Prostate gland (tissue), 2 donors: ENCODE data around the gene SGK1. TPM values are rescaled to one million over a fixed set of nuclear protein-coding genes. Genes with fewer than 3 reads are reported as not detected.

ENCODE experiments used
- DNase-seq: peaks from one replicate; pipeline ENCODE4 v3.0.0-alpha.2; 2019; ENCODE audit warnings: low spot score
- H3K27ac ChIP-seq, 2 donors: fragments of 200-600 bp; sonication (generic); 2 replicates each; pipeline ENCODE4 v1.5.1; 2017 to 2019
- H3K27me3 ChIP-seq: fragments of 200-600 bp; sonication (generic); replicated peaks from 2 replicates; pipeline ENCODE4 v1.5.1; 2019; ENCODE audit not compliant: insufficient read depth
- H3K36me3 ChIP-seq, 2 donors: fragments of 200-600 bp; sonication (generic); 1 replicate in 1 of 2; 2 replicates in 1 of 2; pipeline versions ENCODE4 v1.5.1 to v1.8.1; 2017 to 2019
- H3K4me1 ChIP-seq: fragments of 200-600 bp; sonication (generic); replicated peaks from 2 replicates; pipeline ENCODE4 v1.5.1; 2019
- H3K4me3 ChIP-seq, 2 donors: fragments of 200-600 bp; sonication (generic); 2 replicates each; pipeline ENCODE4 v1.5.1; 2017 to 2019
- H3K9me3 ChIP-seq: fragments of 200-600 bp; sonication (generic); 2 replicates; pipeline ENCODE4 v1.5.1; 2017
- POLR2A ChIP-seq: fragments of 450-650 bp; IDR thresholded peaks from one replicate; pipeline ENCODE4 v1.6.1; 2016; ENCODE audit warnings: antibody characterized with exemption, mild to moderate bottlenecking
- POLR2AphosphoS5 ChIP-seq: sonication (generic); formaldehyde crosslinking; IDR thresholded peaks from one replicate; pipeline ENCODE4 v1.6.1; 2017; ENCODE audit warnings: antibody characterized with exemption
- WGBS: methylation state at CpG from one replicate; pipeline ENCODE4 v1.1.5; 2018; 5-methylcytosine and 5-hydroxymethylcytosine counted together
- intact Hi-C: fragments of 100-400 bp; cut with DNase I; formaldehyde crosslinking; loops from one replicate; pipeline ENCODE4 v1.14.2; 2022
- total RNA-seq, 2 donors: library from RNA; depleted of rRNA; stranded (reverse); fragments of >200 nt; gene quantifications; one replicate each; pipeline ENCODE4 v1.1.0, GENCODE V29; 2016
- TF ChIP-seq, protein P1 (sequence below), 4 experiments: fragments of 200-600 bp in 2 of 4; fragments of 450-650 bp in 2 of 4; sonication (generic) in 2 of 4; IDR thresholded peaks; 1 replicate in 3 of 4; 2 replicates in 1 of 4; pipeline ENCODE4 v1.5.1; 2016 to 2019; ENCODE audit warnings: antibody characterized with exemption in 4 of 4, mild to moderate bottlenecking in 2 of 4, moderate library complexity in 2 of 4

The SGK1 gene
- total RNA-seq, 2 donors from 2014 or later = 243 to 260 TPM

GRCh38 chr6:134251320-134251719 is 66.6 kb downstream of the SGK1 start:
- no peak for TF ChIP-seq POLR2A
- no peak overlapping the region for H3K27ac ChIP-seq
- H3K4me1 ChIP-seq = no peaks in the 10 kb centered on the region
- no peaks in the 10 kb centered on the region for H3K9me3 ChIP-seq
- no peaks in the 10 kb centered on the region for H3K27me3 ChIP-seq
- intact Hi-C loops = no loop called here
- DNase-seq = no peak
- WGBS = 83% methylated on average over 3 of the region's 3 CpGs
- no peak overlapping the region for H3K4me3 ChIP-seq
- H3K36me3 ChIP-seq = no peaks in the 10 kb centered on the region

GRCh38 chr6:134250776-134251175 is 67.1 kb downstream of the SGK1 start:
- Histone ChIP-seq H3K4me3 (no peak overlapping the region), H3K4me1 (no peaks in the 10 kb centered on the region), H3K9me3 (no peaks in the 10 kb centered on the region), H3K27me3 (no peaks in the 10 kb centered on the region), H3K27ac (no peak overlapping the region), H3K36me3 (no peaks in the 10 kb centered on the region)
- TF ChIP-seq POLR2AphosphoS5 (no peak), POLR2A (no peak)
- TF ChIP-seq, protein P1, sequence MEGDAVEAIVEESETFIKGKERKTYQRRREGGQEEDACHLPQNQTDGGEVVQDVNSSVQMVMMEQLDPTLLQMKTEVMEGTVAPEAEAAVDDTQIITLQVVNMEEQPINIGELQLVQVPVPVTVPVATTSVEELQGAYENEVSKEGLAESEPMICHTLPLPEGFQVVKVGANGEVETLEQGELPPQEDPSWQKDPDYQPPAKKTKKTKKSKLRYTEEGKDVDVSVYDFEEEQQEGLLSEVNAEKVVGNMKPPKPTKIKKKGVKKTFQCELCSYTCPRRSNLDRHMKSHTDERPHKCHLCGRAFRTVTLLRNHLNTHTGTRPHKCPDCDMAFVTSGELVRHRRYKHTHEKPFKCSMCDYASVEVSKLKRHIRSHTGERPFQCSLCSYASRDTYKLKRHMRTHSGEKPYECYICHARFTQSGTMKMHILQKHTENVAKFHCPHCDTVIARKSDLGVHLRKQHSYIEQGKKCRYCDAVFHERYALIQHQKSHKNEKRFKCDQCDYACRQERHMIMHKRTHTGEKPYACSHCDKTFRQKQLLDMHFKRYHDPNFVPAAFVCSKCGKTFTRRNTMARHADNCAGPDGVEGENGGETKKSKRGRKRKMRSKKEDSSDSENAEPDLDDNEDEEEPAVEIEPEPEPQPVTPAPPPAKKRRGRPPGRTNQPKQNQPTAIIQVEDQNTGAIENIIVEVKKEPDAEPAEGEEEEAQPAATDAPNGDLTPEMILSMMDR (IDR thresholded peaks at IDR 0.05) = no peak
- intact Hi-C loops = no loop called here
- WGBS = 98% methylated on average over 2 of the region's 2 CpGs
- DNase-seq = no peak

DNA sequence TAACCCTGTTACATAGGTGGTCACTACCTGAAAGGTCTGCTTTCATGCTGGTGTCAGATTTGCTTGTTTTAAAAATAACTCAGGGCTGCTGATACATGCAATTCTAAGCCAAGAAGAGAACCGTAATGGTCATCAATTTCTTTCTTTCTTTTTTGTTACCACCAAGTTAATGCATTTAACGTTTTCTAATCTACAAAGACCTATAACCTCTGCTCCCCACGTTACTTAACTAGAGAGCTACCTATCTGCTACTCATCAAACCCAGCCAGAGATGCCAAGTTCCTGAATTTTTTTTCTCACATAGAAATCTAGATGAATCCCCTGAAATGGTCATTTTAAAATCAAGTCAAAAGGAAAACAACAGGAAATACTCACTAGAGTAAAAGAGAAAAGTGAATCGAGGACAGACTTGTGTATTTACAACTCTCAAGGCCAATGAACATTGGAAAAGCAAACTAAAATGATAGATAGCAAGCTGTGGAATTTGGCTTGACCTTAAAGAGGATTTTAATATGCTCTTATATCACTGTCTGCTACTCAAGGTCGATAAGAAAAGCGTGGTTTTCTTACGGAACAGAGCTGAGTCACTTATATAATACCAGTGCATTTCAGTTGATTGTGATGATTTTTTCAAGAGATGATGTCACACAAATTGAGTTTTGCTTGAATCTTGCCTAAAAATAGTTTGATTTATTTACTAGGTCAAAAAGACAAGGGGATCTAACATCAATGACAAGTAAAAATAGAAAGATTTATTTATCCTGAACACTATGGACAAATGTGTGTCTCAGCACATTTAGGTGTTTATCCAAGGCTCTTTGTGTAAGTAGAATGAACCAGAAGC is 67.9 kb downstream of the SGK1 start:
- 33% methylated on average over 7 of the region's 7 CpGs for WGBS
- no peak for DNase-seq
- no peaks in the 10 kb centered on the region for H3K9me3 ChIP-seq
- intact Hi-C loops = no loop called here
- TF ChIP-seq POLR2A (no peak), POLR2AphosphoS5 (no peak)
- TF ChIP-seq, protein P1 (IDR thresholded peaks at IDR 0.05) = no peak
- no peaks in the 10 kb centered on the region for H3K27me3 ChIP-seq
- no peak overlapping the region for H3K27ac ChIP-seq
- H3K4me3 ChIP-seq = no peak overlapping the region
- no peaks in the 10 kb centered on the region for H3K36me3 ChIP-seq
- no peaks in the 10 kb centered on the region for H3K4me1 ChIP-seq

DNA sequence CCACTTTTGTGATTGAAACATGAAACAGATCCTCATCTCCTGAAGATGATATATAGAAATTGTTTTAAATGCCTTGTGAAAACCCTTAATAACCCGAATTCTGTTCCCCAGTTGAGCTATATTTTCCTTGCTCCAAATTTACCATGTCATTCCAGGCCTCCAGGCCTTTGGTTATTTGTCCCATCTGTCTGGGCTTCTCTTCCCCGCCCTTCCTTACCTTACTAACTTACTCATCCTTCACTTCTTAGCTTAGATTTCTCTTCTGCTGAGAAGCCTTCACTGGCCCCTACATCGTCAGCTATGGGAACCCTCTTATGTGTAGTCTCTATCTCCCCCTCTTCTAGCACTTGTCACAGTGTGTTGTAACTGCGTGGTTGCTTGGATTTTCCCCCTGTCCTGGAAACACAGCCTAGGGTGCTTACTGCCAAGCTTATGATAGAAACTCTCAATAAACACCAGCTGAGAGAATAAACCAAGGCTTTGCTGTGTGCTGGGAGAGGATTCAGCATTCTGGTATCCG is 68.6 kb downstream of the SGK1 start:
- Histone ChIP-seq H3K27ac (no peak overlapping the region), H3K4me1 (no peaks in the 10 kb centered on the region), H3K9me3 (no peaks in the 10 kb centered on the region), H3K36me3 (no peaks in the 10 kb centered on the region), H3K4me3 (no peak overlapping the region), H3K27me3 (no peaks in the 10 kb centered on the region)
- DNase-seq = no peak
- intact Hi-C loops = no loop called here
- TF ChIP-seq, protein P1 (IDR thresholded peaks at IDR 0.05) = no peak
- TF ChIP-seq POLR2AphosphoS5 (no peak), POLR2A (no peak)
- 89% methylated on average over 5 of the region's 5 CpGs for WGBS

DNA sequence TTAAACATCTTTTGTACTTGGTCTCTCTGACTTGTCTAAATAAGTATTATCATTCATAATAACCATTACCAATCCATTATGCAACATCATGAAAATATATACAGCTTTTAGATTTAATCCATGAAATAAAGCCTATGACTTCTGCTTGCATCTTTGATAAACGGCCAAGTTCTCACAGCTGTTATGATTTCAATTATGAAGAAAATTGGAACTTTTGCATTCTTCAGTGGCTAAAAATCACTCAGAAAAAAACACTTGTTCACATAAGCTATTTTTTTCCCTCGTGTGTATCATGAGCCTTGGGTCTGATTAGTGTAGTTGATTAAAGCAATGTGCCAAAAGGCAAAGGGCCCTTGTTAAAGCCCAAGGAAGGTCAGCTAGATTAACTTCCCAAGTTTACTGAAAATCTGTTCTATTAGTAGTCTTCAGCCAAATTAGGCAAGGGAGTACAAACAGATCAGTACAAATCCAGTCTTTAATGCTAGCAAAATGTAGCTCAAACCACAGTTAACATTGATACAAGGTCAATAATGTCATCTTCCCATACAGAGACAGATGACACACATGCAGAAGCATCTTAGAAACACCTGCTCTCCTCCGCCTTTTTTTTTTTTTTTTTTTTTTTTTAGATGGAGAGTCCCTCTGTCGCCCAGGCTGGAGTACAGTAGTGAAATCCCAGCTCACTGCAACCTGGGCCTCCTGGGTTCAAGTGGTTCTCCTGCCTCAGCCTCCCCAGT is 69.9 kb downstream of the SGK1 start:
- Histone ChIP-seq H3K36me3 (no peaks in the 10 kb centered on the region), H3K4me3 (no peak overlapping the region), H3K9me3 (no peaks in the 10 kb centered on the region), H3K4me1 (no peaks in the 10 kb centered on the region), H3K27me3 (no peaks in the 10 kb centered on the region), H3K27ac (no peak overlapping the region)
- DNase-seq = no peak
- 73% methylated on average over 4 of the region's 4 CpGs for WGBS
- TF ChIP-seq, protein P1 (IDR thresholded peaks at IDR 0.05) = no peak
- TF ChIP-seq POLR2A = no peak
- TF ChIP-seq POLR2AphosphoS5 = no peak
- intact Hi-C loops = no loop called here
